ENCODE measurements around the gene HTRA1.

DNA sequence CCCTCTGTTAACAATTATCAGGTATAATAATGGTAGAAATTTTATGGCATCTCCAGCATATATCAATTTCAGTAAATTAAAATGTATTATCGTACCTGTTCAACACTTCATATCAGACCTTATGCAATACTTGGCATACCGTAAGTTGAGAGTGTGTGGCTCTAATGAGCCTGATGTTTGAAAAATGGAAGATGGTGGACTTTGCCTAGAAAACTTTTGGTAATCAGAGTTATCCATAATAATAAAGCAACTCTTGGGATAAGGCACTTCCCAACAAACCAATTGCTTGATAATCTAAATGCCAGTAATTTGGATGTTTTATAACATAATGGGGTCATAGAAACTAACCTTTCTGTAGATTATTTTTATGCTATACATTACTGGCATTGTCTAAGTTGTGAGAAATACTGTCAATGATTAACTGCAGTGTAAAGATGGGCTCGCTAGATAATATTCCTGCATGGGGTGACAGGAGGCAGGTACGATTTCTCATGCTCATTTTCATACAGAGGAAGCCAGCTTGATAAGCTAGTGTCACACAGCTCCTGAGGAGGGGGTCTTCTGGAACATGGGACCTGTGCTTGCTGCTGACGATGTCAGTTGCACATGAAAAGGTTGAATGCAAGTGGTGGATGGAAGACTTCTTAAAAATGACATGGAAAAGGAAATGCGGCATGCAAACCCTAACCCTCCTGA, 71.4 kb downstream of the HTRA1 start:
- TF ChIP-seq, protein P1, sequence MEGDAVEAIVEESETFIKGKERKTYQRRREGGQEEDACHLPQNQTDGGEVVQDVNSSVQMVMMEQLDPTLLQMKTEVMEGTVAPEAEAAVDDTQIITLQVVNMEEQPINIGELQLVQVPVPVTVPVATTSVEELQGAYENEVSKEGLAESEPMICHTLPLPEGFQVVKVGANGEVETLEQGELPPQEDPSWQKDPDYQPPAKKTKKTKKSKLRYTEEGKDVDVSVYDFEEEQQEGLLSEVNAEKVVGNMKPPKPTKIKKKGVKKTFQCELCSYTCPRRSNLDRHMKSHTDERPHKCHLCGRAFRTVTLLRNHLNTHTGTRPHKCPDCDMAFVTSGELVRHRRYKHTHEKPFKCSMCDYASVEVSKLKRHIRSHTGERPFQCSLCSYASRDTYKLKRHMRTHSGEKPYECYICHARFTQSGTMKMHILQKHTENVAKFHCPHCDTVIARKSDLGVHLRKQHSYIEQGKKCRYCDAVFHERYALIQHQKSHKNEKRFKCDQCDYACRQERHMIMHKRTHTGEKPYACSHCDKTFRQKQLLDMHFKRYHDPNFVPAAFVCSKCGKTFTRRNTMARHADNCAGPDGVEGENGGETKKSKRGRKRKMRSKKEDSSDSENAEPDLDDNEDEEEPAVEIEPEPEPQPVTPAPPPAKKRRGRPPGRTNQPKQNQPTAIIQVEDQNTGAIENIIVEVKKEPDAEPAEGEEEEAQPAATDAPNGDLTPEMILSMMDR (conservative IDR thresholded peaks at IDR 0.05), result no peak
- no peak for TF ChIP-seq ZFX (IDR thresholded peaks at IDR 0.05)

Measured in C4-2B (cell line).